Measurements from ENCODE around the gene NAA25.
"Not testable (repeated sequence)": the region's sequence is repeated elsewhere in the genome, so short reads cannot be mapped to it uniquely, and the experiment has no call there.

Gene NAA25

DNA sequence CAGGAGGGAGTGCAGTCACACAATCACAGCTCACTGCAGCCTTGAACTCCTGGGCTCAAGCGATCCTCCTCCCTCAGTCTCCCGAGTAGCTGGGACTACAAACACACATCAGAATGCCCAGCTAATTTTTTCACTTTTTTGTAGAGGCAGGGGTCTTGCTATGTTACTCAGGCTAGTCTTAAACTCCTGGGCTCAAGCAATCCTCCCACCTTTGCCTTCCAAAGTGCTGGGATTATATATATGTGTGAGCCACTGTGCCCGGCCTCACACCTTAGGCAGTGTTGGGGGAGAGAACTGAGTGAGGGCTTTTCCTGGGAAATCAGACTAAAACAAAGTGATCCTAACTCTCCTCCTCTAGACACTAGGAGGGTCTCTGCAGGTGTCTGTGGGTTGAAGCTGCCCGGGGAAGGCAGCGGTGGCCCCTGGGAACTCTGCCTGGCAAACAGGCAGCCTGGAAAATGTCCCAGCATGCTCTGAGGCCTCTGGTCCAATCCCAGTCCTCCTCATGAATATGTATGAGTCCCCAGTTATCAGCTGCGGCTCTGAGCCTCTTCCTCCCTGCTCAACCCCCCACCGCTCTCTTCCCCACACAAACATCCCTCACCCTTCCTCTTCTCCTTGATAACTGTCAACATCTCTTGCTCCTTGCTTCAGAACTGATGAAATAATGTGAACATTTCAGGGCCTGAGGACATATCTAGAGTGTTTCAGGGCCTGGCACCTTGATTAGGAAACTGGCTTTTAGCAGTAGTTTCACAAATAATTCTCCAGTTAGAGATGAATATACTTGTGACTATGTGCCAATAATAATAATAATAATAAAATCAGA is 7.9 kb upstream of the NAA25 start:
- no peak for DNase-seq

DNA sequence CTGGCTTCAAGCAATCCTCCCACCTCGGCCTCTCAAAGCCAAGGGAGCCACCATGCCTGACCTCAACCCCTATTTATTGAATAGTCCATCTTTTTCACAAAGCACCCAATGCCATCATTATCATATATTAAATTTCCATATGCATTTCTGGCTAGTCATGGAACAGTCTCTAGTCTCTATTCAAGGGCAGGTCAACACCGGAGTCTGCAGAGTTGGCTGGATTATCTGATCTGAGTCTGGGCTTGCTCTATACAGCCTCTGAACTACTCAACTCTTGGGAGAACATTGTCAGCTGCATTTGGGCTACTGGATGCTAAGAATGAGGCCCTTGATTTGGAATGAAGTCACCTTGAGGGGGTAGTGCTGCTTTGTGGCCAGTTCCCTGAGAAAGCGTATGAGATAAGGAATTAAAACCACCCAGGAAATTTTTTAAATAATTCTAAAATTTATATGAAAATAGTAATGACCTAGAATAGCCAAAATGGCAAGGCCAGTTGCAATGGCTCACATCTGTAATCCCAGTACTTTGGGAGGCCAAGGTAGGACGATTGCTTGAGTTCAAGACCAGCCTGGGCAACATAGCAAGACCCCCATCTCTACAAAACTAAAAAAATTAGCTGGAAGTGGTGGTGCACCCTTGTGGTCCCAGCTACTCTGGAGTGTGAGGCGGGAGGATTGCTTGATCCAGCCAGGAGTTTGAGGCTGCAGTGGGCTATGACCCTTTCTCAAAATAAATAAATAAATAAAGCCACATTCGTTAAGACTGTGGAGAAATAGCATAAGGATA is 6.9 kb upstream of the NAA25 start:
- DNase-seq, result no peak

DNA sequence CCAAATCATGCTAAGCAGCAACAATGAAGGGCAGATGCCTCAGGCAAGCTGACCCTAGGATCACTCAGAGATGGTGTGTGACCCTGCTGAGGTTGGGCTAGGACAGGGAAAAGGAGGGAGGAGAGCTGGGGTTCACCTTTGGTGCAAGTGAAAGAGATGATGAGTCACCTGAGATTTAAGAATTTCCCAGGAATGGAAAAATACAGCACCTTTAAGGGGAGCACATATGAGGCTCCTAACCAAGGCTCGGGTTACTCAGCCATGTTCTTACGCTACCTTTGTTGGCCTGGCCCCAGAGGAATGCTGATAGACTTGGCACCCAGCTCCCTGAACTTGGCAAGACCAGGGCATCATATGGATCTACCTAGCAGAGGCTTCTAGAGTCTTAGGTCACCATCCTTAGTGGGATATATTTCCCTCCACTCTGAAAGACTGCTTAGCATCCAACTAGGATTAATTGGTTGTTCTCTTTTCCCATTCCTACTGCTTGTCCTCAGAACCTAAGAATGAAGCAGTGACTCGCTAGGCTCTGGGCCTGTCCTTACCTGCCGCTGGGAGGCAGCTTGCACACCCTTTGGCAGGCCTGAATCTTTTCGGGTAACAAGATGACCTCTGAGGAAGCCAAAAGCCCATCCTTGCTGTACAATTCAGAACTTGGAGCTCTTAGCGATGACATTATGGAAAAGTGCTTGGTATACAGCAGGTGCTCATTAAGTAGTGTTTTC is 4.0 kb upstream of the NAA25 start:
- DNase-seq, result no peak

DNA sequence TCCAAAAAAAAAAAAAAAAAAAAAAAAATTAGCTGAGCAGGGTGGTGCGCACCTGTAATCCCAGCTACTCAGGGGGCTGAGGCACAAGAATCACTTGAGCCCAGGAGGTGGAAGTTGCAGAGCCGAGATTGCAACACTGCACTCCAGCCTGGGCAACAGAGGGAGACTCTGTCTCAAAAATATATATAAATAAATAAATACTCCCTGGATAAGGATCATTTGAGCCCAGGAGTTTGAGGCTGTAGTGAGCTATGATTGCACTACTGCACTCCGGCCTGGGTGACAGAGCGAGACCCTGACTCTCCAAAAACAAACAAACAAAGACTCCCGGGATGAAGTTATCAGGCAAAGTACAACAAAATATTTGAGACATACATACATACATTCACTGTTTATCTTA is 3.3 kb upstream of the NAA25 start:
- no peak for DNase-seq

DNA sequence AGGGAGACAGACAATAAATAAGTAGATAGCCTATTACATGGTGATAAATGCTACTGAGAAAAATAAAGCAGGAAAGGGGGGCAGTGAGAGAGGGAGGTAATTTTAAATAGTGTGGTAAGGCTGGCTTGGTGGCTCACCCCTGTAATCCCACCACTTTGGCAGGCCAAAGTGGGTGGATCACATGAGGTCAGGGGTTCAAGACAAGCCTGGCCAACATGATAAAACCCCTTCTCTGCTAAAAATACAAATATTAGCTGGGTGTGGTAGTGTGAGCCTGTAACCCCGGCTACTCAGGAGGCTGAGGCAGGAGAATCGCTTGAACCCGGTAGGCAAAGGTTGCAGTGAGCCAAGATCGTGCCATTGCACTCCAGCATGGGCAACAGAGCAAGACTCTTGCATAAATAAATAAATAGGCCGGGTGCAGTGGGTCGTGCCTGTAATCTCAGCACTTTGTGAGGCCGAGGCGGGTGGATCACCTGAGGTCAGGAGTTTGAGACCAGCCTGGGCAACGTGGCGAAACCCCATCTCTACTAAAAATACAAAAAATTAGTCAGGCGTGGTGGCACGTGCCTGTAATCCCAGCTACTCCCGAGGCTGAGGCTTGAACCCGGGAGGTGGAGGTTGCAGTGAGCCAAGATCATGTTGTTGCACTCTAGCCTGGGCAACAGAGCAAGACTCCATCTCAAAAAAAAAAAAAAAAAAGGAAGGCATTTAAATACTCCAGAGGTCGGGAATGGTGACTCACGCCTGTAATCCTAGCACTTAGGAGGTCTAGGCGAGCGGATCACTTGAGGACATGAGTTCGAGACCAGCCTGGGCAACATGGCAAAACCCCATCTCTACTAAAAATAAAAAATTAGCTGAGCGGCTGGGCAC is 2.4 kb upstream of the NAA25 start:
- DNase-seq, result not testable (repeated sequence)

DNA sequence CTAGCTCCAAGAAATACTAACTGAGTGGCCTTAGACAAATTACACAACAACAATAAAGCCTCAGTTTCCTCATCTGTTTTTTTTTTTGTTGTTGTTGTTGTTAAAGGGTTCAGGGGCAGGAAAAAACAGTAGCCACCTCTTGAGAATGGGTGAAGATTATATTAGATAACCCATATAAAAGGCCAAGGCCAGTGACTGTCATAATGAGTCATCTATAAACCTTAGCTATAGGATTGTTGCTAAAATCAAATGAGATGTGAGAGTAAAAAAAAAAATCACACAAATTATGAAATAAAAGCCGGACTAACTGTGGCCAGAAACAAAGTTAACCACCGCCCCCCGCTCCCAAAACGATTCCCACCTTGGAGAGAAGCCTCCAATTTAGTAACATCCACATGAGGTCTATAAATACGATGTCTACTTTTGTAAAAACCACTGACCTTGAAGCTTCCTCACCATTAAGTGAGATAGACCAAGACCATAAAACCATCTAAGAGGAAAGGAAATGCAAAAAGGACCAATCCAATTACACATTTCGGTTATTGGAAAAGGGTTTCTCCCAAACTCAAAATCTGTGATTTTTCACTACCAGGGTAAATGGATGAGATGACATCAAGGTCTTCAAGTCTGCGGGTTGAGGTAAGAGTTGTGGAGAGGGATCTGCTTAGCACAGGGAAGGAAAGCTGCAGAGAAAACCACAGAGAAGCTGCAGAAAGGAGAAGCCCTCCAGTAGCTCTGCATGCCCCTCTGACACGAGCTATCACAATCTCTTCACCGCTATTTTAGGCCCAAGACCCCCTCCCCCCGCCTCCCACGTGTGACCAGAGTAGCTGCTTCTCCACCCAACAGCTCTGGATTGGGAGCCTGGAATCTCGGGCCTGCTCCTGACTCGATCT is 1.0 kb downstream of the NAA25 start:
- DNase-seq, result peak; percentile 17

DNA sequence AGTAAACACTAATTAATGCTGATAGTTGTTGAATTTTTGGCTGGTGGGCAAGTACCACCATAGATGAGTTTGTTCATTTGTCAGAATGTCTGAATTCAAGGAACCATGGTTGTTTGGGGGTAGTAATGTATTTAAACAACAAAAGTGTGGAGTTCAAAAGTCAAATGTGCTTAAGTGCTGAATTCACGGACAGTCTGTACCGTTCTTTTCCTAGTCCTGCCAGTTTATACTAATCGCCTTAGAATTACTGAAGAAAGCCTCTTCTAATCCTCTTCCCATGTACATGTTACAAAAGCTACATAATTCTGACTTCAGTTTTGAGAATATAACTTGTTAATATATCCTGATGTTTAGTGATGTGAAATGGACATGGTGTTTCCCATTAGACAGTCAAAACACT is 2.7 kb downstream of the NAA25 start:
- no peak for DNase-seq

DNA sequence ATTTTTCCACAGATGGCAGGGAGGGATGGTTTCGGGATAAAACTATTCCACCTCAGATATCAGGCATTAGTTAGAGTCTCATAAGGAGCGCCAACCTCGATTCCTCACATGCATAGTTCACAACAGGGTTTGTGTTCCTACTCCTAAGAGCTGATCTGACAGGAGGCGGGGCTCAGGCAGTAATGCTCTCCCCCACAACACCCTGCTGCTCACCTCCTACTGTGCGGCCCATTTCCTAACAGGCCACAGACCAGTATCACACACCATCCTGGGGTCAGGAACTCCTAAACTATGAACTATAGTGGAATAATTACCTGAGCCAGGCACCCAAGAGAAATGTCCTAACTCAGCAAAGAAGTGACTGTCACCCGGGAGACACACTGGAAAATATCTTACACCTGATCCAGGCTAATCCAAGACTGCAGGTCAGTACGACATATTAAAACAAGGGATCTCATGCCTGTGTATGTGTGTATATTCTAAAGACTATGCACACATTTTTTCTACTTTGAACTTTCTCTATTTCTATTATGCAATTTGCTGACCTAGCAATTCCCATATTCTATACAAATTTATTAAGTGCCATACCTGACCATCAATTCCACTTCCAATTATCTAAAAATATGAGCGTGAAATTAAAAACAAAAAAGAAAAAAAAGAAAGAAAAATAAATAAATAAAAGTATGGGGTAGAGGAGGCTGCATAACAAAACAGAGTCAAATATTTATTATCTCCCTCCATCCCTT is 4.7 kb downstream of the NAA25 start:
- DNase-seq, result no peak

DNA sequence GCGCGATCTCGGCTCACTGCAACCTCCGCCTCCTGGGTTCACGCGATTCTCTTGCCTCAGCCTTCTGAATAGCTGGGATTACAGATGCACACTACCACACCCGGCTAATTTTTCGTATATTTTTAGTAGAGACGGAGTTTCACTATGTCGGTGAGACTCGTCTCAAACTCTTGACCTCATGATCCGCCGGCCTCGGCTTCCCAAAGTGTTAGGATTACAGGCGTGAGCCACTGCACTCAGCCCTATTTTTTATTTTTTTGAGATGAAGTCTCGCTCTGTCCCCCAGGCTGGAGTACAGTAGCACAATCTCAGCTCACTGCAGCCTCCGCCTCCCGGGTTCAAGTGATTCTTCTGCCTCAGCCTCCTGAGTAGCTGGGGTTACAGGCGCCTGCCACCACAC is 5.8 kb downstream of the NAA25 start:
- DNase-seq, result not testable (repeated sequence)

DNA sequence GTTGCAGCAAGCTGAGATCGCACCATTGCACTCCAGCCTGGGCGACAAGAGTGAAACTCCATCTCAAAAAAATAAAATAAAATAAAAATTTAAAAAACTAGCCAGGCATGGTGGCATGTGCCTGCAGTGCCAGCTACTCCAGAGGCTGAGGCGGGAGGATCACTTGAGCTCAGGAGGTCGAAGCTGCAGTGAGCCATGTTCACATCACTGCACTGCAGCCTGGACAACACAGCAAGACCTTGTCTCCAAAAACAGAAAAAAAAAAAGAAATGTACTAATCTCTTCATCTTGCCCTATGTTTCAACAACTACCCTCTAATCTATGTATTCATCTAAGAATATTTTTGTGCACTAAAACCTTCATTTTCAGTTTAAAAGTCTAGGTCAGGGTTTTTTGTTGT is 6.5 kb downstream of the NAA25 start:
- DNase-seq, result no peak

DNA sequence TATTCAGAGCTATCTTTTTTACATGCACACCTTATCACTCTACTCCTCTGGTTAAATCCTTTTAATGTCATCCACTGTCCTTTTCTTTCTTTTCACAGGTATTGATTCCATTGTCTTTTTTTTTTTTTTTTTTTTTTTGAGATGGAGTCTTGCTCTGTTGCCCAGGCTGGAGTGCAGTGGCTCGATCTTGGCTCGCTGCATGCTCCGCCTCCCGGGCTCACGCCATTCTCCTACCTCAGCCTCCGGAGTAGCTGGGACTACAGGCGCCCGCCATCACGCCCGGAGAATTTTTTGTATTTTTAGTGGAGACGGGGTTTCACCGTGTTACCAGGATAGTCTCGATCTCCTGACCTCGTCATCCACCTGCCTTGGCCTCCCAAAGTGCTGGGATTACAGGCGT is 8.1 kb downstream of the NAA25 start:
- not testable (repeated sequence) for DNase-seq

DNA sequence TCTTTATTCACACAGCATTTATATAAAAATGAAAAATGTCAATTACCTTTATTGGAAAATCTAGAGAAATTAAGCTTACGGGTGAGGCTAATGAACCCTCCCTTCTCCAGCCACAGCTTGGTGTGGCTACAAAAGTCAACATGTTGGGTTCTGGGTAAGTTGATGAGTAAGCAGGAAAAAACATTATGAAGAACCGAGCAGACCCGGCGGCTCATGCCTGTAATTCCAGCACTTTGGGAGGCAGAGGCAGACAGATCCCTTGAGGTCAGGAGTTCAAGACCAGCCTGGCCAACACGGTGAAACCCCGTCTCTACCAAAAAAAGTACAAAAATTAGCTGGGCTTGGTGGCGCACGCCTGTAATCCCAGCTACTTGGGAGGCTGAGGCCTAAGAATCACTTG is 10.9 kb downstream of the NAA25 start:
- no peak for DNase-seq

DNA sequence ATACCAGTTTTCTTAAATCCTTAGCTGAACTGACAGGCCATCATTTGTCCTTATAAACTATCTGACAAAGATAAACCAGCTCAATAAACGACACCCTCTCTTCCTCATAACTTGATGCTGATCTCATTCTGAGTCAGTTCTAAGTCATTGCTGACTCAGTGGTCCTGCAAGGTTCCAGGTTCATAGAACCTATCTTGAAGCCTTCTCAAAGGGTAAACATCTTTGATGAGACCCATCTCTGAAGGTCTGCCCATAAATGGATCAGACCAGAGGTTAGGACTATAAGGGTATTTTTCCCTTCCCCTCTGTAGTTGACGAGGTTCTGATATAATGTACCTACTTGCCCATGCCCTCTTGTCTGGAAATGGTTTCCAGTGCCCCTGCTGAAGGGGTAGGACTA is 11.9 kb downstream of the NAA25 start:
- DNase-seq, result no peak

DNA sequence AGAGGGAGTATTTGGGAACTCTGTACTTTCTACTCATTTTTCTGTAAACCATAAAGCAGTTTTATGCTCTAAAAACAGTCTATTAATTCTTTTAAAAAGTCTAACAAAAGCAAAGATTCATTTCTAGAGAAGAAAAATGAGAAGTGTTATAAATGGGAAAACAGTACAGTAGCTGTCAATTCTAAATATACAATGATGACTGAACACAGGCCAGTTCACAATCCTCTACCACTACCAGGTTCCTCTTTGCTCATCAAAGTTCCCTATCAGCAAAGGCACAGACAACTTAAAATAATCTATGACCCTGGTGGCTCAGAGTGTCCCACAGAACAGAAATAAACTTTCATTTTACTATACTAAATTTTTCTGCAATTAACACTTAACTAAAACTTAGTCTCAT is 12.5 kb downstream of the NAA25 start:
- no peak for DNase-seq

DNA sequence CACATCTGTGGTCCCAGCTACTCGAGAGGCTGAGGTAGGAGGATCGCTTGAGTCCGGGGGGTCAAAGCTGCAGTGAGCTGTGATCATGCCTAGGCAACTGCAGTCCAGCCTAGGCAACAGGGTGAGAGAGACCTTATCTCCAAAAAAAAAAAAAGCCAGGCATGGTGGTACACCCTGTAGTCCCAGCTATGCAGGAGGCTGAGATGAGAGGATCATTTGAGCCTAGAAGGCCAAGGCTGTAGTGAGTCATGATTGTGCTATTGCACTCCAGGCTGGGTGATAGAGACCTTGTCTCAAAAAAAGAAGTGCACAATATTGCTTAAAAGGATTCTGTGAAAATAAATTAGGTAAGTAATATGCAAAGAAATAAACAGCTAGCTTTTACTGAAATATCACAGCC is 17.0 kb downstream of the NAA25 start:
- no peak for DNase-seq

DNA sequence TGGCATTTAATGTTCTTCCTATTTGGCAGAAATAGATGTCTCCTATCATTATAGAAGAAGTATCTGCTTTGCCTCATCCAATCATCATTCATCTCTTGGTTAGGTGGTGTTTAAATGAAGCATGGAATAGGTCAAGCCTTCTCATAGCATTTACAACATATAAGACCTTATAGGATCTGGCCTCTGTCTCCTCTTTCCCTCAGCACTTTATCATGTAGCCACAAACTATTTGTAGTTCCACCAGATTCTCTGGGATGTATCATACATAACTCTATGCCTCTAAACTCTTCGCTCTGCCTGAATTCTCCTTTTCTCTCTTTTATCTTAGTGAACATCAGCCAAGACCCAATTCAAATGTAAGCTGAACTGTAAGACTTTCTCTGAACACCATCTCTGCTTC is 20.7 kb downstream of the NAA25 start:
- no peak for DNase-seq

DNA sequence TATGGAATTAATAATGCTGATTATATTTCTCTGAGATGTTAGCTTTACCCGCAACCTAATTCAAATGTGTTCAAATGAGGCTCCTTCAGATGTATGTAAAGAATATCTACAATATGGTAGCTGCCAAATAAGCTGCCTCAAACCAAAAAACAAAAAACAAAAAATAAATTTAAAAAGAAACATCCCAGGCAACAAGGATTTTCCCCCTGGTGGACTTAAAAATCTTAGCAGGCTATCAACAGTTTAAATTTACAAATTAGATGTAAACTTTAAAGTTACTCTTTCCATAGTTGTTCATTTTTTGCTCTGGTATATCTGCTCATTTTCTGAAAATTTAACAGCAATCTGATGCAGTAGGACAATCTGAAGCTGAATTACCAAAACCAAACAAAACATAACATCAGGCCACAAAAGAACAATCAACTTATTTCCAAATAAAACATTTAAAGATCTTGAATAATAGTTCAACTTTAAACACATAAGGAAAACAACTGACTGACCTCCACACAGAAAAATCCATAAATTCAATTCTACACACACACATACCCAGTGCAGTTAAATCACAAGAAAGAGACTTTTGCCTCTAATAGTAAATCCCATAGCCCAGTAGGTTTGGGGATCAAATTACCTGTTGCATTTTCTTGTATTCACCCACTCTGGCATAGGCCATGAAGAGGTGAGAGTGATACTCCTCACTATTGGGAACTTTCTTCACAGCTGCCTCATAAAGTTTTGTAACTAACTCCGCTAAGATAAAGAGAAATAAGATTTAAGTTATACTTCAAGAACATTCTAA is 21.3 kb downstream of the NAA25 start:
- no peak for DNase-seq

DNA sequence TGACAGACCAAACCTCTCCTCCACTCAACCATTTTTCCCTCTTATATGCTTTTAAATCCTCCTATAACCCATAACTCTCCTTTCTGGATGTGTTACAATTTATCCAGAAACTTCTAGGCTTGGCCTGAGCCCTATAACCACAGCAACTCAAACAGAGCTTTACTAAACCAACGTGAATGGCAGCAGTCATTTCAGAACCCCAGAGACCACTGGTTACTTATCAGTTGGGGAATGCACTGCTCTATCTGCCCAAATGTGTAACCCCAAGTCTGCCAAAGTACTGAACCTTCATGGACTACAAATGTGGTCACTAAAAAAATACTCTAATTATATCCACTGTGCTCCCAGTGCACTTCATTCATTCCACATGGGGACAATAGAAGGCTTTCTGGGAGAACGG is 42.0 kb downstream of the NAA25 start:
- DNase-seq, result no peak

DNA sequence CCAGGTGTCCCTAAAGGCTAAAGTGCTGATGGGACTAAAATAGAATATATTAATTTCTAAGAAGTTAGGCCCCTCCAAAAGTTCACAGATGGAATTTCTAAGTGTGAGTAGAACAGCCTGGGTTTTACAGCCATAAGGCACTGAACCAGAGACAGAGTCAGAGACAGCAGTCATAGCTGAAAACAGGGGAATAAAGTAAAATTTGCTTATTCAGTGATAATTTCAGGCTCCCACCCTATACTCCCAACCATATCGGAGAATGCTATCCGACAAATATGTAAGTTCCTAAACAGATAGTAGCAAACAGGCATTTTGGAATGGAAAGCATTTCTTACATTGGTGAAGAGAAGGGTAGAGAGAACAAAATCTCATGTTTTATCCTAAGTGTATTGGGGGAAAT is 45.3 kb downstream of the NAA25 start:
- DNase-seq, result no peak

DNA sequence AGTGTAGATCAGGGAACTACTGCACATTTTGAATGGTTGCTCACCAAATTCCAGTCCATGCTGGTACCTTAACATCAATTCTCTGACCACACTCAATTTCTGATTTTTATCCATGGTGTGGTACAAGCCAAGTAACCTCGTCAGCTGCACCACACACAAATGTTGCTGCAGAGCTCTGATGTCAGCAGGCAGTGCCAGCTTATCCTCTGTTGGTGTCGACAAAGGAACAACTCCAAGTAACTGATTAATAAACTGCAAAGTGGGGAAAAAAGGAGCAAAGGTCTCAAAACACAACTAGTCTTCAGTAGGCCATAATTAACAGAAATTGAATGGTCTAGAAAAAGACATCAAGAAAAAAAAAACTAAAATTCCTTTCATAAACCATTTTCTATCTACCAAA is 47.4 kb downstream of the NAA25 start:
- no peak for DNase-seq

All from CD4-positive, alpha-beta T cell treated with Interleukin-17A for 1 hour (primary cell).